Measurements from ENCODE around the gene LMO7.

The LMO7 gene

DNA sequence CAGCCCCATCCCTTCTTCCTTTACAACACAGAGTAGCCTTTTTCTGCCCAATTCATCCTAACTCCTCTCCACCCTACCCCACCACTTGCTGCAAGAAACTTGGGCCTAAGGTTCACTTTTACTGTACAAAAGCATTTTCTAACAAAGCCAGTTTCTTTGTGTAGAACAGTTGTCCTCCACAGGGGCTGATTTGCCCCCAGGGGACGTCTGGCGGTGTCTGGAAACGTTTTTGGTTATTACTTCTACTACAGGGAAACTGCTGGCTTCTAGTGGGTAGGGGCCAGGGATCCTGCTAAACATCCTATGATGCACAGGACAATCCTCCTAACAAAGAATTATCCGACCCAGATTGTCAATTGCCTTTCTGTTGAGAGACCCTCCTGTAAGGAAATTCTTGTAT lies 7.3 kb upstream of the LMO7 start:
- WGBS, 2 donors (ENCODE audit: extremely low coverage in 2 of 2, insufficient read length in 2 of 2, insufficient replicate concordance in 1 of 2): no CpG with 5 or more reads among the region's 4 CpGs
- no peaks in the 10 kb centered on the region for H3K36me3 ChIP-seq (replicated peaks in 1 of 2; ENCODE audit: control insufficient read depth in 2 of 2, insufficient read depth in 2 of 2, low read length in 2 of 2)
- H2BK5ac ChIP-seq (ENCODE audit: low read length): no peak overlapping the region
- no peak overlapping the region for H3K9ac ChIP-seq (ENCODE audit: low read depth, low read length, poor library complexity)
- no peak overlapping the region for H3K4ac ChIP-seq (ENCODE audit: low read length)
- no peak overlapping the region for H2BK120ac ChIP-seq (ENCODE audit: low read depth, low read length)
- no peak overlapping the region for H4K91ac ChIP-seq (ENCODE audit: low read depth, low read length, poor library complexity)
- H3K79me1 ChIP-seq (ENCODE audit: low read depth, low read length): no peaks in the 10 kb centered on the region
- no peaks in the 10 kb centered on the region for H3K4me1 ChIP-seq (ENCODE audit: control insufficient read depth in 2 of 2, insufficient read depth in 1 of 2, low read depth in 1 of 2, low read length in 2 of 2)
- no peak overlapping the region for H3K4me3 ChIP-seq (ENCODE audit: low read length in 2 of 2)
- H3K14ac ChIP-seq (ENCODE audit: low read length): no peak overlapping the region
- no peaks in the 10 kb centered on the region for H3K9me3 ChIP-seq (replicated peaks in 1 of 2; ENCODE audit: control insufficient read depth in 2 of 2, insufficient read depth in 1 of 2, low read depth in 1 of 2, low read length in 2 of 2)
- H3K18ac ChIP-seq (ENCODE audit: low read length): no peak overlapping the region
- H2BK12ac ChIP-seq (ENCODE audit: low read length): no peak overlapping the region
- no peak overlapping the region for H2AFZ ChIP-seq (ENCODE audit: low read length)
- H3K23ac ChIP-seq (ENCODE audit: low read depth, low read length, poor library complexity): no peak overlapping the region
- H3K4me2 ChIP-seq (ENCODE audit: insufficient read depth, low read length, poor library complexity, severe bottlenecking): no peak overlapping the region
- no peak overlapping the region for H4K8ac ChIP-seq (ENCODE audit: low read depth, low read length)
- no peak for DNase-seq (ENCODE audit: low spot score)
- no peak overlapping the region for H2BK15ac ChIP-seq (ENCODE audit: low read length)
- no peak overlapping the region for H2AK5ac ChIP-seq (ENCODE audit: low read depth, low read length)
- H3K27ac ChIP-seq (replicated peaks; ENCODE audit: low read length): no peak overlapping the region
- no peaks in the 10 kb centered on the region for H3K27me3 ChIP-seq (ENCODE audit: control insufficient read depth in 3 of 3, insufficient read depth in 3 of 3, low read depth in 1 of 3, low read length in 3 of 3)

DNA sequence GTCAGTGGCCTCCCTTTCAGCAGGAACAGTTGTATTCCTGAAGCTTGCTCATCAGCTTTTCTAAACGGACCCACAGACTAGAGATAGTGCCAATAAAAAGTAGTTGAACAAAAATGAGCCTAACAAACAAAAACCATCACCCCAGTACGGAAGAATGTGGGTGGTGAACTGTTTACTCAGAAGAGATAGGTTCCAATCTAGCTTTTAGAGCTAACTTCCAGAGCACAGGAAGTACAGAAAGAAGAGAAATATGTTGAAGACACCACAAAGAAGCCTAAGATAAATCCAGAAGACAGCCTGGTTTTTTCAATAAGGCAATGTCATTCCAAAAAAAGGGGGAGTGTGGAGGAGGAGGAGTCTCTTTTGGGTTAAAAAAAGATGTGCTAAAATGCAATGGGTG lies 2.8 kb upstream of the LMO7 start:
- WGBS, 2 donors (ENCODE audit: extremely low coverage in 2 of 2, insufficient read length in 2 of 2, insufficient replicate concordance in 1 of 2): no CpG with 5 or more reads among the region's 2 CpGs
- H3K4ac ChIP-seq (ENCODE audit: low read length): no peak overlapping the region
- H3K9ac ChIP-seq (ENCODE audit: low read depth, low read length, poor library complexity): no peak overlapping the region
- H2AFZ ChIP-seq (ENCODE audit: low read length): no peak overlapping the region
- no peak overlapping the region for H2BK15ac ChIP-seq (ENCODE audit: low read length)
- no peaks in the 10 kb centered on the region for H3K9me3 ChIP-seq (replicated peaks in 1 of 2; ENCODE audit: control insufficient read depth in 2 of 2, insufficient read depth in 1 of 2, low read depth in 1 of 2, low read length in 2 of 2)
- H3K27me3 ChIP-seq (ENCODE audit: control insufficient read depth in 3 of 3, insufficient read depth in 3 of 3, low read depth in 1 of 3, low read length in 3 of 3): peaks cover 8 to 28% (median 24%) of the 10 kb centered on the region in 3 experiments
- no peak overlapping the region for H2AK5ac ChIP-seq (ENCODE audit: low read depth, low read length)
- no peak overlapping the region for H2BK120ac ChIP-seq (ENCODE audit: low read depth, low read length)
- H3K4me2 ChIP-seq (ENCODE audit: insufficient read depth, low read length, poor library complexity, severe bottlenecking): no peak overlapping the region
- H3K36me3 ChIP-seq (replicated peaks in 1 of 2; ENCODE audit: control insufficient read depth in 2 of 2, insufficient read depth in 2 of 2, low read length in 2 of 2): no peaks in the 10 kb centered on the region
- H2BK5ac ChIP-seq (ENCODE audit: low read length): no peak overlapping the region
- H2BK12ac ChIP-seq (ENCODE audit: low read length): no peak overlapping the region
- H3K23ac ChIP-seq (ENCODE audit: low read depth, low read length, poor library complexity): no peak overlapping the region
- H4K91ac ChIP-seq (ENCODE audit: low read depth, low read length, poor library complexity): no peak overlapping the region
- H4K8ac ChIP-seq (ENCODE audit: low read depth, low read length): no peak overlapping the region
- no peaks in the 10 kb centered on the region for H3K79me1 ChIP-seq (ENCODE audit: low read depth, low read length)
- peaks cover 4 to 6% of the 10 kb centered on the region in 2 donors for H3K4me1 ChIP-seq (ENCODE audit: control insufficient read depth in 2 of 2, insufficient read depth in 1 of 2, low read depth in 1 of 2, low read length in 2 of 2)
- no peak overlapping the region for H3K27ac ChIP-seq (replicated peaks; ENCODE audit: low read length)
- no peak overlapping the region for H3K14ac ChIP-seq (ENCODE audit: low read length)
- H3K18ac ChIP-seq (ENCODE audit: low read length): no peak overlapping the region
- no peak for DNase-seq (ENCODE audit: low spot score)
- H3K4me3 ChIP-seq (ENCODE audit: low read length in 2 of 2): no peak overlapping the region

DNA sequence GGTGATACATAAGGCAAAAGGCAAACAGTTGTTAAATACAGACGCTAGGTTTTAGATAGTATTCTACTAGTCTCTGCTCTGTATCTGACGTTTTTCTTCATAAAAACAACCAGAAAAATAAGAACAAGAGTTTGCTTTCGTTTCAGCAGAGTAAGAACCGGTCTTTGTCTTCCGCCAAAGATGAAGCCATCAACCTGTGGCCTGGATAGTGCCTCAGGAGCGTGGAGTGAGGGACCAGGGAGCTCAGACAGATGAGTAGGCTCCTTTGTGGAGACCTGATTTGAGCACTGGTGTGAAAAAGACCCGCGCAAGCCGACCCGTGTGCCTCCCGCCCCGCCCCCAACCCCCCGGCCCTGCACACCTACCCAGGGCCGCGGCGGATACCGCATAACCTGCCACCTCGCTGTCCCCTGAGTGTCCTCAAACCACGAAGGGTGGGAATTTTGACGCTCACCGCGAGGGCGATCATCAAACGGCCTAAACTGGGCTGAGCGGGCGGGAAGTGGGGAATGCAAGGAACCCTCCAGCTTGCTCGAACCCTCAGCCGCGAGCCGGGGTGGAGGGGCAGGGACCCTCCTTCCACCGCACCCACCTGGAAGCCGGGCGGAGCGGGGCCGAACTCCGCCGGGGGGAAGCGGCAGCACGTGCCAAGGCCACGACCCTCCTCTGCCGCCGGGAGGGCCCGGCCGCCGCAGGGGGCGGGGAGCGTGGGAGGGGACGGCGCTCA lies 866 bp upstream of the LMO7 start:
- Histone ChIP-seq H2BK15ac (ENCODE audit: low read length) (no peak overlapping the region), H3K27me3 (ENCODE audit: control insufficient read depth in 3 of 3, insufficient read depth in 3 of 3, low read depth in 1 of 3, low read length in 3 of 3) (peaks cover 8 to 29% (median 27%) of the 10 kb centered on the region in 3 experiments), H3K14ac (ENCODE audit: low read length) (no peak overlapping the region), H4K8ac (ENCODE audit: low read depth, low read length) (no peak overlapping the region), H3K79me1 (ENCODE audit: low read depth, low read length) (no peaks in the 10 kb centered on the region), H2BK5ac (ENCODE audit: low read length) (no peak overlapping the region), H3K9ac (ENCODE audit: low read depth, low read length, poor library complexity) (peak overlapping the region; percentile 50), H3K4me1 (ENCODE audit: control insufficient read depth in 2 of 2, insufficient read depth in 1 of 2, low read depth in 1 of 2, low read length in 2 of 2) (peaks cover 4 to 6% of the 10 kb centered on the region in 2 donors), H3K4ac (ENCODE audit: low read length) (no peak overlapping the region), H2BK12ac (ENCODE audit: low read length) (no peak overlapping the region), H2AK5ac (ENCODE audit: low read depth, low read length) (peak overlapping the region; percentile 88), H4K91ac (ENCODE audit: low read depth, low read length, poor library complexity) (no peak overlapping the region), H3K23ac (ENCODE audit: low read depth, low read length, poor library complexity) (no peak overlapping the region), H3K4me2 (ENCODE audit: insufficient read depth, low read length, poor library complexity, severe bottlenecking) (peak overlapping the region; percentile 80), H3K27ac (replicated peaks; ENCODE audit: low read length) (no peak overlapping the region), H3K9me3 (replicated peaks in 1 of 2; ENCODE audit: control insufficient read depth in 2 of 2, insufficient read depth in 1 of 2, low read depth in 1 of 2, low read length in 2 of 2) (no peaks in the 10 kb centered on the region), H2AFZ (ENCODE audit: low read length) (peak overlapping the region; percentile 99), H3K4me3 (ENCODE audit: low read length in 2 of 2) (peak overlapping the region; percentile 69 to 76), H3K18ac (ENCODE audit: low read length) (peak overlapping the region; percentile 91), H3K36me3 (replicated peaks in 1 of 2; ENCODE audit: control insufficient read depth in 2 of 2, insufficient read depth in 2 of 2, low read length in 2 of 2) (no peaks in the 10 kb centered on the region), H2BK120ac (ENCODE audit: low read depth, low read length) (peak overlapping the region; percentile 31)
- DNase-seq (ENCODE audit: low spot score): no peak
- no CpG with 5 or more reads among the region's 49 CpGs for WGBS, 2 donors (ENCODE audit: extremely low coverage in 2 of 2, insufficient read length in 2 of 2, insufficient replicate concordance in 1 of 2)

DNA sequence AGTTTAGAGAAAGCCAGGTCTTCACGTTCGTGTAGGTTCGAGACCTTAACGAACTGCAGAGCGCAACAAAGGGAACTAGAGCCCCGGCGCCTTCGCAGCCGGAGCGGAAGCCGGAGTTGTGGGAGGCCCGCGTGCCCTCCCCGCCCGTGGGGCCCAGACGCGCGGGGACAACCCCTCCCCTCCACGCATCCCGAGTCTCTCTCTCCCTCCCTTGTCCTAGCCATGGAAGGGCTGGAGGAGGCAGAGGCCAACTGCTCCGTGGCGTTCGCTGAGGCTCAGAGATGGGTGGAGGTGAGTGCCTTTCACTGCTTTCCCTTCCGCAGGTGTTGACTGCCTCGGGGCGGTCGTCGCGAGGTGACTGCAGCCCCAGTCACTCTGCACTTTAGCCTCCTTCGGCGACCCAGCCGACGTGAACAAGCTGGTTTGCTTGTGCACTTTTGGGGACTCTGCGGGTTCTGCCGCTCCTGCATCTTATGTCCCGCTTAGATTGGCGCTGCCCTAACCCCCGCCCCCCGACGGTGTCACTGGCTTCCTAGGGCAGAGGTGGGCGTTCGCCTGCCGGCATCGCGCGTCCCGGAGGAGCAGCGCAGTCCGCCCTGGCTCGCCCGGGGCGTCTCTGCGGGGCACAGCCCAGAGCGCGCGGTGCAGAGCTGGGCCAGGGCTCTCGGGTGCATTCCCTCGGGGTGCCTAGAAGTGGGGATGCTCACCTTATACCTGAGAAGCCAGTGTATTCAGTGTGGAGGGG lies 478 bp downstream of the LMO7 start:
- Histone ChIP-seq H2BK5ac (ENCODE audit: low read length) (no peak overlapping the region), H3K4ac (ENCODE audit: low read length) (no peak overlapping the region), H2BK120ac (ENCODE audit: low read depth, low read length) (no peak overlapping the region), H3K23ac (ENCODE audit: low read depth, low read length, poor library complexity) (peak overlapping the region; percentile 95), H3K27me3 (ENCODE audit: control insufficient read depth in 3 of 3, insufficient read depth in 3 of 3, low read depth in 1 of 3, low read length in 3 of 3) (peaks cover 8 to 29% (median 27%) of the 10 kb centered on the region in 3 experiments), H4K91ac (ENCODE audit: low read depth, low read length, poor library complexity) (no peak overlapping the region), H3K9ac (ENCODE audit: low read depth, low read length, poor library complexity) (peak overlapping the region; percentile 78), H3K4me1 (ENCODE audit: control insufficient read depth in 2 of 2, insufficient read depth in 1 of 2, low read depth in 1 of 2, low read length in 2 of 2) (peaks cover 4 to 6% of the 10 kb centered on the region in 2 donors), H2BK15ac (ENCODE audit: low read length) (peak overlapping the region; percentile 87), H2AFZ (ENCODE audit: low read length) (peak overlapping the region; percentile 99), H3K36me3 (replicated peaks in 1 of 2; ENCODE audit: control insufficient read depth in 2 of 2, insufficient read depth in 2 of 2, low read length in 2 of 2) (no peaks in the 10 kb centered on the region), H3K9me3 (replicated peaks in 1 of 2; ENCODE audit: control insufficient read depth in 2 of 2, insufficient read depth in 1 of 2, low read depth in 1 of 2, low read length in 2 of 2) (no peaks in the 10 kb centered on the region), H3K18ac (ENCODE audit: low read length) (peak overlapping the region; percentile 84), H3K27ac (replicated peaks; ENCODE audit: low read length) (no peak overlapping the region), H3K79me1 (ENCODE audit: low read depth, low read length) (no peaks in the 10 kb centered on the region), H3K14ac (ENCODE audit: low read length) (no peak overlapping the region), H4K8ac (ENCODE audit: low read depth, low read length) (peak overlapping the region; percentile 23), H3K4me2 (ENCODE audit: insufficient read depth, low read length, poor library complexity, severe bottlenecking) (peak overlapping the region; percentile 91), H2BK12ac (ENCODE audit: low read length) (no peak overlapping the region), H3K4me3 (ENCODE audit: low read length in 2 of 2) (peak overlapping the region; percentile 69 to 80), H2AK5ac (ENCODE audit: low read depth, low read length) (no peak overlapping the region)
- DNase-seq (ENCODE audit: low spot score): peak; percentile 14
- no CpG with 5 or more reads among the region's 58 CpGs for WGBS, 2 donors (ENCODE audit: extremely low coverage in 2 of 2, insufficient read length in 2 of 2, insufficient replicate concordance in 1 of 2)
